GM12801 (cell line): Measurements from ENCODE around the gene SAP30BP.

Experiments used
- TF ChIP-seq, protein P1 (sequence below): IDR thresholded peaks from one replicate; pipeline ENCODE4 v1.5.1; 2011; ENCODE audit warnings: control low read depth; ENCODE audit not compliant: insufficient read length; ENCODE audit errors: extremely low read depth

The SAP30BP gene

DNA sequence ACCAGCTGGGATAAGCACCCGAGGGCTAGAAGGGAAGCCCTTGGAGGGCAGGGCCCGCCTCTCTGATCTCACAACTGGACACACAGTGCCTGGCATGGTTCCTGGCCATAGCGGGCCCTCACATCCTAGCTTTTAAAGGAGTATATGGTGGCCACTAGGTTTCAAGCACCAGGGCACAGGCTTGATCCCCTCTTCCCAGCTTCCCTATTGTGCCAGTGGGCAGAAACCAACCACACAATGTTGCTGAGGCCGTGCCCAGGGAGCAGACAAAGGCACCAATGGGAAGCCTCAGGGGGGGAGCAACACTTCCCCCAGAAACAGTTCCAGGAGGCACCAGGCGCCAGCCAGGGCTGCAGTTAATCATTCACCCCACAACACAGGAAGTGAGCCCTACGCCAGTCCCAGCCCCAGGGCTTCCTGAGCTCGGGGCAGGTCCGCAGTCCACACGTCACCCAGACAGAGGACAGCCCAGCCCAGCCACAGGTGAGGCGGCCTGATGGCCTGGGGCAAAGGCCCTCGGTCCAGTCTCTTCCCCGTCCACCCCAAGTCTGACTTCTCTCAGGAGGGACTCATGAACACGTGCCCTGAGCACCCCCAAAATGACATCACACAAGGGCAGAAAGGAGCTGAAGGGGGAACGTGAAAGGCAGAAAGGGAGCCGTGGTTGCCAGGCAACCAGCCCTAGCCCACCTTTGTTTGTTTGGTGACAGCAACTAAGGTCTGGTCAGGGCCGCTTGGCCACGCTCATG is 21.1 kb upstream of the SAP30BP start:
- TF ChIP-seq, protein P1, sequence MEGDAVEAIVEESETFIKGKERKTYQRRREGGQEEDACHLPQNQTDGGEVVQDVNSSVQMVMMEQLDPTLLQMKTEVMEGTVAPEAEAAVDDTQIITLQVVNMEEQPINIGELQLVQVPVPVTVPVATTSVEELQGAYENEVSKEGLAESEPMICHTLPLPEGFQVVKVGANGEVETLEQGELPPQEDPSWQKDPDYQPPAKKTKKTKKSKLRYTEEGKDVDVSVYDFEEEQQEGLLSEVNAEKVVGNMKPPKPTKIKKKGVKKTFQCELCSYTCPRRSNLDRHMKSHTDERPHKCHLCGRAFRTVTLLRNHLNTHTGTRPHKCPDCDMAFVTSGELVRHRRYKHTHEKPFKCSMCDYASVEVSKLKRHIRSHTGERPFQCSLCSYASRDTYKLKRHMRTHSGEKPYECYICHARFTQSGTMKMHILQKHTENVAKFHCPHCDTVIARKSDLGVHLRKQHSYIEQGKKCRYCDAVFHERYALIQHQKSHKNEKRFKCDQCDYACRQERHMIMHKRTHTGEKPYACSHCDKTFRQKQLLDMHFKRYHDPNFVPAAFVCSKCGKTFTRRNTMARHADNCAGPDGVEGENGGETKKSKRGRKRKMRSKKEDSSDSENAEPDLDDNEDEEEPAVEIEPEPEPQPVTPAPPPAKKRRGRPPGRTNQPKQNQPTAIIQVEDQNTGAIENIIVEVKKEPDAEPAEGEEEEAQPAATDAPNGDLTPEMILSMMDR = no peak

DNA sequence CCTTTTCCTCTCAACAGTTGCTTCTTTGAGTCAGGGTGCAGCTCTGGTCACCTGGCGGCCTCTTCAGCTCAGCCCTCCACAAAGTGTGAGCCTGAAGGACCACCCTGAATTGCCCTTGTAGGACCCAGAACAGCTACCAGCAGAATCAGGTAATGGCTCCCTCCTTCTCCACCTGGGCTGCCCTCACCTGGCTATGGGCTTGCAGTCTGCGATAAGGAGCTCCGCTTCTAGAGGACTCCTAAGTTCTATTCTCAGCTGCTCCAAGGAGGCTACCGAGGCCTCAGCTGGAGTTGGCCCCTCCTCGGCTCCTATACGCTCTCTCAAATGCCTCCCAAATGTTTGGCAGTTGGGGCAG is 20.5 kb upstream of the SAP30BP start:
- TF ChIP-seq, protein P1 = no peak

DNA sequence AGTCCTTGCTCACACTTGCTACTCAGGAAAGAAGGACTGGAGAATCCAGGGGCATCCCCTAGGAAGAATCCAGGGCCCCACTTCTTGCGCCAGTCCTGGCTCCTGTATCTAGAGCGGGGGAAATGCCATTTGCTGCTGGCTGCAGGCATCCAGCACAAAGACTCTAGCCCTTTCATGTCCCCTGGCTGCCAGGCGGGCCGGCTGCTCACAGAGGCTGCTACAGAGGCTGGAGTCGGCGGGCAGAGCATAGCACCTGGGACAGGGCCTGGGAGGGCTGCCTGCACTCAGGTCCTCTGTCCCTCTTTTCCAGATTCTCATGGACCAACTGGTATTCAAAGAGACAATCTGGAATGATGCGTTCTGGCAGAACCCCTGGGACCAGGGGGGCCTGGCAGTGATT is 20.1 kb upstream of the SAP30BP start:
- TF ChIP-seq, protein P1 = no peak

DNA sequence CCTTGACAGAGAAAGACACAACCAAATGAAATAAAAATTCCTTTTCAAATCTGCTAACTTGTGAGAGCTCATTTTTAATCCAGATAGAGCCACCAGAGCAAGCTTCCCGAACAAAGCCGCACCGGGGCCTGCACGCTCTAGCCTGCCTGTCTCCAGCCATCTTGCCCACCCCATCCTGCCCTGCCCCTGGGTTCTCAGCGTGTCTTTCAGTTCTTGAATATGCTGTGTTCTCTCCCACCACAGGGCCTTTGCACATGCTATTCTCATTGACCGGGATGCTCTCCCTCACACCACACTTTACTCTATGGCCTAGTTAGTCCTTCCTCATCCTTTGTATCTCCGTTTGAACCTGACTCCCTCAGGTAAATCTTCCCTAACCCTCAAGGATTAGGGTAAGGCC is 19.2 kb upstream of the SAP30BP start:
- TF ChIP-seq, protein P1 = no peak

DNA sequence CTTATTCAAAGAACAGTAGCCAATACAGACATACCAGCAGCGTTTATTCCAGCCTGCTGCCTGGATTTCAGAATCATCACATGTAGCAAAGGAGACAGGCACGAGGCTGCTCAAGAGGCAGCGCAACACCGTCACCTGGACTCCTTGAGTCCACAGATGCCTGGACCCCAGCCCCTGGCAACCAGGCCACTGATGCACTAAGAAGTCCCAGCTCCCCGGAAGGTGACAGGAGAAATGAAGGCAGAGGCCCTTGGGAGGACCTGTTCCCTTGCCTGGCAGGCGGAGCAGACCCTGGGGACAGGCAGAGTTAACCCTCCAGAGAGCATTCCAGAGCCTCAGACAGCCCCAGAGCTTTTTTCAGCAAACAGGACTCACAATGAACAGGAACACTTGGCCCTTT is 17.5 kb upstream of the SAP30BP start:
- TF ChIP-seq, protein P1 = no peak

DNA sequence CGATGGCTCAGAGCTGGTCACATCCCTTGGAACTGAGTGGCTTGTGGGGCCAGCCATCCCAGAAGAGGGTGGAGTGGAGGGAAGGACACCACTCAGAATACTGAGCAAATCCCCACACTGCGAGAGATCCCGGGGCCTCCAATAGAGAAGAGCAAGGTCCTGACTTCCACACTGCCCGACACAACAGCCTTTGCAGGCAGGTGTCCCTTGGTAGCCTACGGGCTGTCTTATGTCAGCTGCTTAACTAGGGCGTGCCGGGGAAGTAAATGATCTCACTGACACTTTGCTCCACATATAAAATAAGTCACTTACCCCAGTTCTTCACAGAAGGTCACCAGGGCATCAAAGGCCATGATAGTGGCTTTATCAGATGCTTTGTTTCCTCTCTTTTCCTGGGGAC is 16.3 kb upstream of the SAP30BP start:
- TF ChIP-seq, protein P1 = no peak

DNA sequence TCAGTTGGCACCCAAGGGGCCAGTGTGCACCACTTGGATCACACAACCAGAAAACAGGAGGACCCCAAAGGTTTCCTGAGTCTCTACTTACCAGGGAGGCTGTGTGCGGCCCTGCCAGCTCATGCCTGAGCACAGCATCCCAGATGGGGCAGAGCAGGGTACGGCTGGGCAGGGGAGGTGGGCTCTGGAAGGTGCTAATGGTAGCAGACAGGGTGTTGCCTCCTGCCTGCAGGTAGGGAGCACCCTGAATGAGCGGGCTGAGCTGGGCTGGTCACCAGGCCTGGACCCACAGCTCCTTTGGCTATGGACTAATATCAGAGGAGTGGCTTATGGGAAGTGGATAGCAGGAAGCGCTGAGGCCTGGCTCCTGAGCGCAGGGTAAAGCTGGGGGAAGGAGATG is 14.8 kb upstream of the SAP30BP start:
- TF ChIP-seq, protein P1 = no peak
